ENCODE results near the gene CMTM8. TPM values are rescaled to one million over a fixed set of nuclear protein-coding genes. Genes with fewer than 3 reads are reported as not detected.

Gene CMTM8
- total and polyA plus RNA-seq, 2 of the 8 experiments (the other 6 are each of a cell fraction or from before 2014, with no cell fraction given), result 10.5 to 22.4 TPM

DNA sequence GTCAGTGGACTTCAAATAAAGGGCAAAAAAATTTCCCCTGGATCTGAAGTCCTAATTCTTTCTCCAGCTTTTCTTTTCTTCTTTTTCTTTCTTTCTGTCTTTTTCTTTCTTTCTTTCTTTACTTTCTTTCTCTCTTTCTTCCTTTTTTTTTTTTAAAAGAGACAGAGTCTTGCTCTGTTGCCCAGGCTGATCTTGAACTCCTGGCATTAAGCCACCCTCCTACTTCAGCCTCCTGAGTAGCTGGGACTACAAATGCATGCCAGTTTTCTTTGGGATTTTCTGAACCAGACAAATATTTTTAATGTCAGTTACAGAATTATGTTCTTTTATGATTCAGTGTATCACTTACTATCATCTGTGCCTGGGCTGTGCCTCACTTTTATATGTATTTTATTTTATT lies 45.4 kb upstream of the CMTM8 start:
- H3K14ac ChIP-seq (ENCODE audit: insufficient read length), result no peak overlapping the region
- H3K23me2 ChIP-seq (ENCODE audit: low read depth, low read length), result no peaks in the 10 kb centered on the region
- TF ChIP-seq GTF2F1 (IDR thresholded peaks at IDR 0.05; ENCODE audit: borderline replicate concordance, low read depth, low read length) (no peak), CEBPB (IDR thresholded peaks at IDR 0.05; ENCODE audit: low read depth, low read length) (no peak), RXRA (IDR thresholded peaks at IDR 0.05; ENCODE audit: insufficient read depth, low read depth, low read length) (no peak), TAF1 (IDR thresholded peaks at IDR 0.05; ENCODE audit: low read depth, low read length) (no peak)
- TF ChIP-seq, protein P1, sequence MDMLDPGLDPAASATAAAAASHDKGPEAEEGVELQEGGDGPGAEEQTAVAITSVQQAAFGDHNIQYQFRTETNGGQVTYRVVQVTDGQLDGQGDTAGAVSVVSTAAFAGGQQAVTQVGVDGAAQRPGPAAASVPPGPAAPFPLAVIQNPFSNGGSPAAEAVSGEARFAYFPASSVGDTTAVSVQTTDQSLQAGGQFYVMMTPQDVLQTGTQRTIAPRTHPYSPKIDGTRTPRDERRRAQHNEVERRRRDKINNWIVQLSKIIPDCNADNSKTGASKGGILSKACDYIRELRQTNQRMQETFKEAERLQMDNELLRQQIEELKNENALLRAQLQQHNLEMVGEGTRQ (IDR thresholded peaks at IDR 0.05; ENCODE audit: low read length), result no peak
- no peaks in the 10 kb centered on the region for H3K79me1 ChIP-seq (ENCODE audit: low read depth, low read length)
- no peak overlapping the region for H3K56ac ChIP-seq (replicated peaks; ENCODE audit: insufficient read length, low read depth, low read length)
- no peak overlapping the region for H4K91ac ChIP-seq (replicated peaks; ENCODE audit: insufficient read length, low read length)
- ChIA-PET CTCF (ENCODE audit: partially characterized antibody) (interaction anchor here (0.8 kb wide), 1 partner anchor 13 kb away, joined by 3 read pairs; no protein-coding TSS in a partner anchor), POLR2A (ENCODE audit: partially characterized antibody) (no interaction called here)
- FAIRE-seq (no peak), DNase-seq (ENCODE audit: low read depth in 1 of 2, low spot score in 2 of 2) (no peak)
- H2BK120ac ChIP-seq (replicated peaks; ENCODE audit: low read depth, low read length), result no peak overlapping the region
- H2AK5ac ChIP-seq (ENCODE audit: low read depth, low read length), result no peak overlapping the region
- H3K79me2 ChIP-seq (ENCODE audit: control insufficient read depth in 1 of 2, insufficient read depth in 2 of 2, low read length in 2 of 2), result no peaks in the 10 kb centered on the region
- no peak overlapping the region for H2BK5ac ChIP-seq (ENCODE audit: low read depth, low read length)
- no peaks in the 10 kb centered on the region for H3K27me3 ChIP-seq (replicated peaks in 1 of 4; ENCODE audit: control insufficient read depth in 3 of 4, extremely low read depth in 1 of 4, insufficient read depth in 3 of 4, low read length in 3 of 4)
- no peak overlapping the region for H4K5ac ChIP-seq (ENCODE audit: insufficient read length, low read depth, low read length)
- no peak overlapping the region for H3K23ac ChIP-seq (ENCODE audit: insufficient read length)
- no peak overlapping the region for H3K4ac ChIP-seq (replicated peaks; ENCODE audit: insufficient read length, low read depth, low read length)
- no peak overlapping the region for H3K4me2 ChIP-seq (ENCODE audit: insufficient read depth in 1 of 2, low read depth in 2 of 2, low read length in 2 of 2)
- no peaks in the 10 kb centered on the region for H3K36me3 ChIP-seq (ENCODE audit: control insufficient read depth in 2 of 4, insufficient read depth in 4 of 4, low read length in 3 of 4)
- H2AFZ ChIP-seq (ENCODE audit: low read length), result no peak overlapping the region
- H2BK12ac ChIP-seq (ENCODE audit: low read depth, low read length), result no peak overlapping the region
- H4K20me1 ChIP-seq (replicated peaks in 1 of 2; ENCODE audit: control insufficient read depth in 1 of 2, insufficient read depth in 2 of 2, low read length in 2 of 2), result no peaks in the 10 kb centered on the region
- no peak overlapping the region for H3K18ac ChIP-seq (ENCODE audit: extremely low read depth, low read length)
- H2BK15ac ChIP-seq (ENCODE audit: low read length), result no peak overlapping the region
- H2BK20ac ChIP-seq (ENCODE audit: low read length), result no peak overlapping the region
- H3K4me3 ChIP-seq (ENCODE audit: extremely low read depth in 1 of 4, insufficient read depth in 2 of 4, low read depth in 3 of 4, low read length in 4 of 4), result no peak overlapping the region
- H3K9ac ChIP-seq (replicated peaks in 1 of 4; ENCODE audit: extremely low read depth in 1 of 4, low read depth in 3 of 4, low read length in 3 of 4), result no peak overlapping the region
- no peaks in the 10 kb centered on the region for H3K9me3 ChIP-seq (ENCODE audit: insufficient read depth in 2 of 2, low read depth in 1 of 2, low read length in 1 of 2)
- no peak overlapping the region for H4K8ac ChIP-seq (ENCODE audit: extremely low read depth, insufficient read depth, low read length)
- no peak overlapping the region for H3K27ac ChIP-seq (ENCODE audit: low read depth, low read length)
- H3K4me1 ChIP-seq (replicated peaks in 1 of 4; ENCODE audit: control insufficient read depth in 3 of 4, insufficient read depth in 4 of 4, low read length in 3 of 4), result no peaks in the 10 kb centered on the region; a peak in 1 of 7 replicates
